Suprapubic skin (tissue), 3 donors: ENCODE data around the gene ST3GAL5.

Experiments used
- EP300 ChIP-seq: sonication (generic); formaldehyde crosslinking; IDR thresholded peaks from one replicate; pipeline ENCODE4 v1.6.1; 2017; ENCODE audit warnings: antibody characterized with exemption
- POLR2A ChIP-seq, 2 donors: fragments of 450-650 bp; IDR thresholded peaks; one replicate each; pipeline ENCODE4 v1.6.1; 2017; ENCODE audit warnings: antibody characterized with exemption in 2 of 2, mild to moderate bottlenecking in 2 of 2, moderate library complexity in 2 of 2
- TF ChIP-seq, protein P1 (sequence below), 2 donors: fragments of 200-600 bp in 1 of 2; fragments of 450-650 bp in 1 of 2; sonication (generic) in 1 of 2; IDR thresholded peaks; one replicate each; pipeline ENCODE4 v1.5.1; 2016 to 2019; ENCODE audit warnings: antibody characterized with exemption in 2 of 2, mild to moderate bottlenecking in 1 of 2, moderate library complexity in 1 of 2

- TF ChIP-seq, protein P1, sequence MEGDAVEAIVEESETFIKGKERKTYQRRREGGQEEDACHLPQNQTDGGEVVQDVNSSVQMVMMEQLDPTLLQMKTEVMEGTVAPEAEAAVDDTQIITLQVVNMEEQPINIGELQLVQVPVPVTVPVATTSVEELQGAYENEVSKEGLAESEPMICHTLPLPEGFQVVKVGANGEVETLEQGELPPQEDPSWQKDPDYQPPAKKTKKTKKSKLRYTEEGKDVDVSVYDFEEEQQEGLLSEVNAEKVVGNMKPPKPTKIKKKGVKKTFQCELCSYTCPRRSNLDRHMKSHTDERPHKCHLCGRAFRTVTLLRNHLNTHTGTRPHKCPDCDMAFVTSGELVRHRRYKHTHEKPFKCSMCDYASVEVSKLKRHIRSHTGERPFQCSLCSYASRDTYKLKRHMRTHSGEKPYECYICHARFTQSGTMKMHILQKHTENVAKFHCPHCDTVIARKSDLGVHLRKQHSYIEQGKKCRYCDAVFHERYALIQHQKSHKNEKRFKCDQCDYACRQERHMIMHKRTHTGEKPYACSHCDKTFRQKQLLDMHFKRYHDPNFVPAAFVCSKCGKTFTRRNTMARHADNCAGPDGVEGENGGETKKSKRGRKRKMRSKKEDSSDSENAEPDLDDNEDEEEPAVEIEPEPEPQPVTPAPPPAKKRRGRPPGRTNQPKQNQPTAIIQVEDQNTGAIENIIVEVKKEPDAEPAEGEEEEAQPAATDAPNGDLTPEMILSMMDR (IDR thresholded peaks at IDR 0.05), result no peak
- TF ChIP-seq POLR2A (IDR thresholded peaks at IDR 0.05) (no peak), EP300 (no peak)
Measured at GRCh38 chr2:85867556-85868292, 21.1 kb downstream of the ST3GAL5 start.
